B cell (primary cell): ENCODE results near the gene CD72.

Experiments used
- EZH2 ChIP-seq: IDR thresholded peaks from 2 replicates; pipeline ENCODE4 v1.6.1; 2012; ENCODE audit warnings: borderline replicate concordance, low read depth, mild to moderate bottlenecking, moderate library complexity, low read length; ENCODE audit not compliant: insufficient read depth, poor library complexity, severe bottlenecking
- TF ChIP-seq, protein P1 (sequence below): fragments of 200-600 bp; IDR thresholded peaks from one replicate; pipeline ENCODE4 v1.8.0; 2022; ENCODE audit warnings: antibody characterized with exemption, mild to moderate bottlenecking

DNA sequence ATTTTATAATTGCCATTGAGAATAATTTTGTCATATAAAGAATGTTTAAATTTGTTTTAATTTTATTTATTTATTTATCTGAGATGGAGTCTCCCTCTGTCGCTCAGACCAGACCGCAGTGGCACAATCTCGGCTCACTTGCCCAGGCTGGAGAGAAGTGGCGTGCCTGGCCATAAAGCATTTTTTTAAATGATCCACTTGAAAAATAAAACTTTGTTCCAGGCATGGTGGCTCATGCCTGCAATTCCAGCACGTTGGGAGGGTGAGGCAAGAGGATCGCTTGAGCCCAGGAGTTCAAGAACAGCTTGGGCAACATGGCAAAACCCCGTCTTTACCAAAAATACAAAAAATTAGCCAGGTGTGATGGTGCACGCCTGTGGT, 34.6 kb upstream of the CD72 start:
- TF ChIP-seq, protein P1, sequence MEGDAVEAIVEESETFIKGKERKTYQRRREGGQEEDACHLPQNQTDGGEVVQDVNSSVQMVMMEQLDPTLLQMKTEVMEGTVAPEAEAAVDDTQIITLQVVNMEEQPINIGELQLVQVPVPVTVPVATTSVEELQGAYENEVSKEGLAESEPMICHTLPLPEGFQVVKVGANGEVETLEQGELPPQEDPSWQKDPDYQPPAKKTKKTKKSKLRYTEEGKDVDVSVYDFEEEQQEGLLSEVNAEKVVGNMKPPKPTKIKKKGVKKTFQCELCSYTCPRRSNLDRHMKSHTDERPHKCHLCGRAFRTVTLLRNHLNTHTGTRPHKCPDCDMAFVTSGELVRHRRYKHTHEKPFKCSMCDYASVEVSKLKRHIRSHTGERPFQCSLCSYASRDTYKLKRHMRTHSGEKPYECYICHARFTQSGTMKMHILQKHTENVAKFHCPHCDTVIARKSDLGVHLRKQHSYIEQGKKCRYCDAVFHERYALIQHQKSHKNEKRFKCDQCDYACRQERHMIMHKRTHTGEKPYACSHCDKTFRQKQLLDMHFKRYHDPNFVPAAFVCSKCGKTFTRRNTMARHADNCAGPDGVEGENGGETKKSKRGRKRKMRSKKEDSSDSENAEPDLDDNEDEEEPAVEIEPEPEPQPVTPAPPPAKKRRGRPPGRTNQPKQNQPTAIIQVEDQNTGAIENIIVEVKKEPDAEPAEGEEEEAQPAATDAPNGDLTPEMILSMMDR: no peak
- no peak for TF ChIP-seq EZH2
